HG02938 (cell line): ENCODE results near the gene FBF1.

Experiments used
- ATAC-seq: cut with Tn5 transposase; IDR thresholded peaks from one replicate; pipeline ENCODE4 v1.9.1; 2021; ENCODE audit warnings: mild to moderate bottlenecking, moderate library complexity; ENCODE audit not compliant: unreplicated experiment

The FBF1 gene

GRCh38 chr17:75917917-75918445 is 22.9 kb downstream of the FBF1 start:
- ATAC-seq, result no peak

- ATAC-seq, result no peak
These were observed 23.5 kb downstream of the FBF1 start for GRCh38 chr17:75917141-75917916.

- ATAC-seq, result no peak
These were observed 25.6 kb downstream of the FBF1 start for GRCh38 chr17:75915268-75915667.

DNA sequence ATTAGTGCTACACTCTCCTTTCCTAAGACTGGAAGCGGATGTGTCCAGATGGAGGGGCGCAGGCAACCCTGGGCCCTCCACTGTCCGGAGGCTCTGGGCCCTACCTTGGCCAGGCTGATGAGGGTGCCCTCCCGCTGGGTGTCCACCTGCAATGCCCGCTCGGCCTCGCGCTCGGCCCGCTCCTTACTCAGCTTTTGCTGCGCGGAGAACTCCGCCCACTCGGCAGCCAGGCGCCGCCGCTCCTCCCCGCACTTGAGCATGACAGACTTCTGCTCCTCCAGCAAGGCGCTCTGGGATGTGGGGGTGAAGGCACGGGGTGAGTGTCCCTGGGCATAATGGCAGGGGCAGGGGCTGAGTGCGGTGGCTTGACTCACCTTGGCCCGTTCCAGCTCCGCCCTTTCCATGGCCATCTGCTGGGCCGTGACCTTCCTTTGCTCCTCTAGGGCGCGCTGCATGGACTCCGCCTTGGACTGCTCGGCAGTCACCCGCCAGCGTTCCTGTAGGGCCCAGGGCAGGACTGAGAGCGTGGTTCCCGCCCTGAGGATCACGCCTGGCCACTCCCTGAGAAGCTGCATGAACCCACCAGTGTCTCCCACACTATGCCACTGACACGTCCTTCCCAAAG is 26.1 kb downstream of the FBF1 start:
- no peak for ATAC-seq

- no peak for ATAC-seq
These were observed 27.2 kb downstream of the FBF1 start for GRCh38 chr17:75913537-75914210.

- ATAC-seq, result no peak
These were observed 30.1 kb downstream of the FBF1 start for GRCh38 chr17:75910699-75911098.

DNA sequence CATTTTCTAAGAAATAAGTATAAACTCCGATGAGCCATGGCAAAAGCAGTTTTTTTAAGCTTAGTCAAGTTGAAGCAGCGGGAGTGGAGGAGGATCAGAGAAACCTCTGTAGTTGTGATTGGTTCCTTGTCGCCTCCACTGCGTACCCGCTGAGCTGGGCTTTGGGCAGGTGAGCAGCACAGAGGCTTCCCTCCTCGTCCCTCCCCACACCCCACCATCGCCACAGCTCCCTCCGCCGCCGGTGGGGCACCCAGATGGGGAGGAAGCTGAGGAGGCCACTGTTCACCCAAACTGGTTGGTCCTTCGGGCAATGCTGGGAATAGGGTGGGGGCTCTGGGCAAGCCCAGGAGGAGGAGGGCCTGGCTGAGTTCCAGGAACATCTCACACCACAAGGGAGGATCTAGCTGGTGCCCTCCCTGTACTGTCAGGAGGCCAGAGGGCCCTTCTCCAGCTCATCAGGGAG is 31.0 kb downstream of the FBF1 start:
- no peak for ATAC-seq

- no peak for ATAC-seq
These were observed 31.6 kb downstream of the FBF1 start for GRCh38 chr17:75909051-75909811.

GRCh38 chr17:75908201-75908600 is 32.6 kb downstream of the FBF1 start:
- ATAC-seq, result no peak

- ATAC-seq, result no peak
These were observed 34.5 kb downstream of the FBF1 start for GRCh38 chr17:75906143-75906884.

DNA sequence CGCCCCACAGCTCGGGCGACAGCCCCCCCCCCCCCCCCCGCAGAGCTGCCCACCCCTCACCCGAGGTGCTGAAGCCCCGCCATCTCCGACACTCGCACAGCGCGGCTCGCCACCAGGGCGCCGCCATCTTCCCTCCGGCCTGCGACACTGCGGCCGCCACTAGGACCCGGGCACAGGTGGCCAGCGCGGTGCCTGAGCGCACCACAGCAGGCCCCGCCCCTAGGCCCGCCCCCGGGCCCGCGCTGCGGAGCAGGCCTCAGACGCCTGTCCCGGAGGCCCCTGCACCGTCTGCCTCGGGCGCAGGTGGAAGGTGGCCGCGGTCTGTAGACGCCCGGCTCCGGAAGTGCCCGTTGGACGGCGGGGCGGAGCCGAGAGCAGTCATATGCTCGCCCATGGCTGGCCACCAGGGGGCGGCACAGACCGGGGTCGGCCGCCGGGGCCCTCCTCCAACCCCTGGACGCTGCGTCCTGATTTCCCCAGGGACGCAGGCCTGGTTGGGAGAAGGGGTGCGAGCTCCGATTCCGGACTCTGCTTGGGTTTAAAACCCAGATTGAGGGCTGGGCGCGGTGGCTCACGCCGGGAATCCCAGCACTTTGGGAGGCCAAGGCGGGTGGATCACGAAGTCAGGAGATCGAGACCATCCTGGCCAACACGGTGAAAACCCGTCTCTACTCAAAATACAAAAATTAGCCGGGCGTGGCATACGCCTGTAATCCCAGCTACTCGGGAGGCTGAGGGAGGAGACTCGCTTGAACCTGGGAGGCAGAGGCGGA is 35.9 kb downstream of the FBF1 start, which contains the start of gene MRPL38:
Gene MRPL38 (minus strand): TSS at position 136 of the 773 bp plus-strand sequence. CDS start 9 bp downstream, at position 127.
- ATAC-seq, result peak; percentile 85

DNA sequence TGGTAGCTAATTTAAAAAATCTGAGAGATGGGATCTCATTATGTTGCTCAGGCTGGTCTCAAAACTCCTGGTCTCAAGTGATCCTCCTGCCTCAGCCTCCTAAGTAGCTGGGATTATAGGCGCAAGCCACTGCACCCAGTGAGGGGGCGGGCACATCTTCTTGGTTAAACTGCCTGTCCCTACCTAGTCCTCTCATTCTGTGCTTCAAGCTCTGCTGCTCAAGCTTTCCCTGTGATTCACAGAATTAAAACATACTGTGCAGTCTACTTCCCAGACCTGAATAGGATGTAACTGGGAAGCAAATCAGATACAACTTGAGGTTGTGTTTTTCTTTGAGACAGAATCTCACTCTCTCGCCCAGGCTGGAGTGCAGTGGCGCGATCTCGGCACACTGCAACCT is 38.4 kb downstream of the FBF1 start:
- ATAC-seq, result no peak

- ATAC-seq, result no peak
These were observed 39.1 kb downstream of the FBF1 start for GRCh38 chr17:75901727-75902126.

- no peak for ATAC-seq
These were observed 39.9 kb downstream of the FBF1 start for GRCh38 chr17:75900691-75901533.

GRCh38 chr17:75899767-75900468 is 40.9 kb downstream of the FBF1 start:
- ATAC-seq, result no peak

- ATAC-seq, result no peak
These were observed 41.5 kb downstream of the FBF1 start for GRCh38 chr17:75899353-75899752.

DNA sequence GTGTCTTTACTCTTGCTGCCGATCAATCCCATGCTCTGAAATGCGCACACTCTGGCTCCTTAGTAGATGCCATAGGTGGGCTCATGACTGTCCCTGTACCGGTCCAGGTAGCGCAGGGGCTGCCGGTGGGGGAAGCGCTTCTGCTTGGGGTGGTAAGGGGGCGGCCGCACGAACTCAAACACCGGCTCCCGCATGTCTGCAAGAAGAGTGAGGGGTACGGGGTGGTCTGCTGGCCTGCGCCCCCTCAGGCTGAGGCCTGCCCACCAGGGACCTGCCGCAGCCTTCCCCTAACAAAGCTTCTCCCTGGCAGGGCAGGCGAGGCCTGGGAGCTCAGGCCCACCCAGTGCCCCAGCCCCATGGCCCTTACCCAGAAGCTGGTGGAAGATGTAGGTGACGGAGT is 42.1 kb downstream of the FBF1 start:
- ATAC-seq, result no peak

DNA sequence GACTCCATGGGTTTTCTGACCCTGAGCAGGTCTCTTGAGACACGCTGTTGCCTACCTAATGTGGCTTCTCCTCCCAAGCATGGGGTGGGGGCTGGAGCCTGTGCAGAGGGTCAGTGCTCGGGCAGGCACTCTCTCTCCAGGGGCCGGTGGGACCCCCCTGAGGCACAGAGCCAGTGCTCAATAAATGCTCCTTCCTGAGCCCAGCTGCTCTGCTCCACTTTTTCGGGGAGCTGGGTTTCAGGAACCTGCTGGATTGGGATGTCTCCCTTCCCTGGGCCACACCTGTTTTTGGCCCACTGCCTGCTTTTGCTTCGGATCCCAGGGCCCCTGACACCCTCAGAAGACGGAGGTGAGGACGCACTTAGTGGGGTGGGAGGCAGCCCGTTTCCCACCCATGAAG is 42.8 kb downstream of the FBF1 start:
- ATAC-seq, result no peak
